A172 (cell line): Measurements from ENCODE around the gene COL24A1. TPM values are rescaled to one million over a fixed set of nuclear protein-coding genes. Genes with fewer than 3 reads are reported as not detected.
A peak's percentile ranks its signal among the peaks of the same experiment; 100 is the strongest.
"Not testable (repeated sequence)": the region's sequence is repeated elsewhere in the genome, so short reads cannot be mapped to it uniquely, and the experiment has no call there.

Experiments
- DNase-seq: peaks from one replicate; pipeline ENCODE4 v3.0.0-alpha.2; 2015; ENCODE audit warnings: low spot score
- total RNA-seq: library from RNA; depleted of rRNA; stranded (reverse); fragments of >200 nt; shearing (Covaris generic); gene quantifications from 2 replicates; pipeline ENCODE4 v1.2.3, GENCODE V29; 2014

Gene COL24A1
- total RNA-seq, 1 experiment from 2014 or later: 0.03 TPM

- no peak for DNase-seq
Observed at GRCh38 chr1:86084998-86085397, 71.6 kb downstream of the COL24A1 start.

DNA sequence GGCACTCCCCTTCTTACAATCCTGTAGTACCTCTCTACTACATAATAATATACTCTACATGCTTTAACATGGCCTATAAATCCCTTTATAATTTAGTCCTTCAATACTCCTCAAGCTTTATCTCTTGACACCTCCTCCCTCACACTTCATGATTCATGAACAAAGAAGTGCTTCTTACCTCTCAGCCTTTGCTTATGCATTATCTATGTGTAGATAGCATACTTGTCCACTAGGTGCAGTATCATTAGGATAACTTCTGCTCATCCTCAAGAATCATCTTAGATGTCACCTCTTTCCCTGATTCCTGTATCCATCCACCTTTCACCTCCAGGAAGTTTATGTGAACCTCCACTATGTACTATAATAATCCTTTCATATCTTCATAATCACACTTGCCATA lies 74.4 kb downstream of the COL24A1 start:
- DNase-seq: no peak

DNA sequence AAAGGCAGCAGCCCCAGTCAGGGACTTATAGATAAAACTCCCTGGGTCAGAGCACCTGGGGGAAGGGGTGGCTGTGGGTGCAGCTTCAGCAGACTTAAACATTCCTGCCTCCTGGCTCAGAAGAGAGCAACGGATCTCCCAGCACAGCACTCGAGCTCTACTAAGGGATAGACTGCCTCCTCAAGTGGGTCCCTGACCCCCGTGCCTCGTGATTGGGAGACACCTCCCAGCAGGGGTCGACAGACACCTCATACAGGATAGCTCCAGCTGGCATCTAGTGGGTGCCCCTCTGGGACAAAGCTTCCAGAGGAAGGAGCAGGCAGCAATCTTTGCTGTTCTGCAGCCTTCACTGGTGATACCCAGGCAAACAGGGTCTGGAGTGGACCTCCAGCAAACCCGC lies 84.1 kb downstream of the COL24A1 start:
- DNase-seq: not testable (repeated sequence)

DNA sequence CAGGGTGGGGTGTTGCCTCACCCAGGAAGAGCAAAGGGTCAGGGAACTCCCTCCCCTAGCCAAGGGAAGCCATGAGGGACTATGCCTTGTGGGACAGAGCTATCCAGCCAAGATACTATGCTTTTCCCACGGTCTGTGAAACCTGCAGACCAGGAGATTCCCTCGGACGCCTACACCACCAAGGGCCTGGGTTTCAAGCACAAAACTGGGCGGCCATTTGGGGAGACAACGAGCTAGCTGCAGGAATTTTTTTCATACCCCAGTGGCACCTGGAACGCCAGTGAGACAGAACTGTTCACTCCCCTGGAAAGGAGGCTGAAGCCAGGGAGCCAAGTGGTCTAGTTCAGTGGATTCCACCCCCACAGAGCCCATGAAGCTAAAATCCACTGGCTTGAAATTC lies 84.7 kb downstream of the COL24A1 start:
- not testable (repeated sequence) for DNase-seq

DNA sequence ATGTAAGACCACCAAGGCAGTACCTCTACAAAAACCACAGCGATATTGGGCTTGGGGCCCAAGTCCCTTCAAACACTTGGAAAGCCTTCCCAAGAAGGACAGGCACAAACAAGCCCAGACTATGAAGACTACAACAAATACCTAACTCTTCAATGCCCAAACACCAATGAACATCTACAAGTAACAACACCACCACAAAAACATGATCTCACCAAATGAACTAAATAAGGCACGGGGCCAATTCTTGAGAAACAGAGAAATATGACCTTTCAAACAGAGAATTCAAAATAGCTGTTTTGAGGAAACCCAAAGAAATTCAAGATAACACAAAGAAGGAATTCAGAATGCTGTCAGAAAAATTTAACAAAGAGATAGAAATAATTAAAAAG lies 86.8 kb downstream of the COL24A1 start:
- DNase-seq: no peak

DNA sequence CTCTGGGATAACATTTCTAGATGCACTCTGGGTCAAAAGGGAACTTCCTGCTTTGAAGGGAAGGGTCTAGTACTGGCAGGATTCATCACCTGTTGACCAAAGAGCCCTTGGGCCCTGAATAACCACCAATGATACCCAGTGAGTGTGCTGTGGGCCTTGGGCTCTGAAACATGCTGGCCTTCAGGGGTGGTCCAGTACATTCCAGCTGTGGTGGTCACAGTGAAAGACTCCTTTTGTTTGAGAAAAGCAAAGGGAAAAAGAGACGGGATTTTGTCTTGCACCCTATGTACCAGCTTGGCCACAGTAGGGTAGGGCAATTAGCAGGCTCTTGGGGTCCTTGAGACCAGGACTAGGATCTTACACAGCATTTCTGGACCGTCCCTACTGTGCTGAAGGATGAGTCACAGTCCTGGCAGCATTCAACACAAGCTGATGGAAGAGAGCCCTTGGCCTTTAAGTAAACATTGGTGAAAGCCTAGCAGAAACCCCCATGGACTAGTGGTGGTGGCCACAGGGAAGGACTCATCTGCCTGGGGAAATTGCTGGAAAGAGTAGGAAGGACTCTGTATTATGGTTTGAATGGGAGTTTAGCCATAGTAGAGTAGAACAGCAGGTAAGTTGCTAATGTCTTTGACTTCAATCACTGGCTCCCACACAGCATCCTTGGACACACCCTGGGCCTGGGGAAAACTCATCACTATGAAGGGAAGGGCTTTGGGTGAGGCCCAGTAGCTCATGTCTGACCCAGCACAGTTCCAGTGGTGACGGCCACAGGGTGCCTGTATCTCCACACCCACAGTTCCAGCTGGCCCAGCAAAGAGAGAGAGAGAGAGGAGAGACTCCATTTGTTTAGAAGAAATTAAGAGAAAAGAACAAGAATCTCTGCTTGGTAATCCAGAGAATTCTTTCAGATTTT lies 87.5 kb downstream of the COL24A1 start:
- DNase-seq: no peak

GRCh38 chr1:86068271-86068721 lies 88.3 kb downstream of the COL24A1 start:
- no peak for DNase-seq

DNA sequence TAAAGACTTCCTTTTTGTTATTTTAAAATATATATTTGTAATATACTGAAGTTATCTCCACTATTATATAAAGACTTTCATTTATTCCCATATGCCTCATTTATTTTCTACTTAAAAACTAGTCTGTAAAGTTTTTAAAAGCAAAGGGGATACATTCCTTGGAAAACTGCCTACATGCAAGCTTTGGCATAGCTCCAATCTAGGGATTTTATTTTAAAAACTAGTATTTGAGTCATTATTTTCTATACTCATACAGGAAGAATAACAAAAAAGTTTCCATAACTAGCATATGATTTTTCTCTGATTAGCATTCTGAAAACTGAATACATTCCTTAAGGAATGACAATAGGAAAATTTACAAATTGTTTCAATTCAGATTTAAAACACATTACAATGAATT lies 88.9 kb downstream of the COL24A1 start:
- no peak for DNase-seq

DNA sequence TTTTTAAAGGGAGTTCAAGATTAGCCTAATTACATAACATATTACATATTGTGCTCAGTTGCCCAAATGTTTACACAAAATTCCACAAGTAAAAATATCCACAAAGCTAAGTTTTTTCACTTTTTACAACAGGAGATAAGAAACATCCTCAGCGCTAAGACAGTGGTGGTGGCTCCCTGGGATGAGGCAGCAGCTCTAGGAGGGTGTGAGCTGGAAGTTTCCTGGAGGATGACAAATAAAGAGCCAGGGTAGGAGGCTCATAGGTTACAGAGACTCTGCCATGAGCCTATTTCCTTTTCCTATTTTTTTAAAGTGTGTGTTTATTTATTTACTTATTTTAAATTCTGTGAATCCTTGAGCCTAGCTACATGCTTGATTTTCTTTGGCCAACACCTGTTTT lies 91.7 kb downstream of the COL24A1 start:
- no peak for DNase-seq

DNA sequence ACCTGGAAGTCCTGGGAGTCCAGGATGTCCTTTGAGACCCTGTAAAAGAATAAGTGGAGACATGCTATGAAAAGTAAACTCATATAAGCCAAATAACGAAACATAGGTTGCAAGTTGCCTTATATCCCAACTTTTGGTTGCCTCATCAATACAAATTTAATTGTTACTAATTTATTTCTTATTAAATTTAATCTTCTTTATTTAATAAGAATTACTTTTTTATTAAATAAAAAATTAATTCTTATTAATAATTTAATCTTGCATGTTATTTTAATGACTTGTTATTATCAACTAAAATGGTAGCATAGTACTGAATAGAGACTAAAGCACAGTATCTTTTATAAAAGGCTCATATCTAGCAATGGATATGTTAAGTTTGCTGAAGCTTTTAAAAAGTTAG lies 92.9 kb downstream of the COL24A1 start:
- DNase-seq: no peak

GRCh38 chr1:86062453-86062852 lies 94.1 kb downstream of the COL24A1 start:
- no peak for DNase-seq

- DNase-seq: no peak
Observed at GRCh38 chr1:86061551-86061990, 95.0 kb downstream of the COL24A1 start.

GRCh38 chr1:86054396-86054795 lies 102.2 kb downstream of the COL24A1 start:
- no peak for DNase-seq

- DNase-seq: no peak
Observed at GRCh38 chr1:86052948-86053698, 103.4 kb downstream of the COL24A1 start.

DNA sequence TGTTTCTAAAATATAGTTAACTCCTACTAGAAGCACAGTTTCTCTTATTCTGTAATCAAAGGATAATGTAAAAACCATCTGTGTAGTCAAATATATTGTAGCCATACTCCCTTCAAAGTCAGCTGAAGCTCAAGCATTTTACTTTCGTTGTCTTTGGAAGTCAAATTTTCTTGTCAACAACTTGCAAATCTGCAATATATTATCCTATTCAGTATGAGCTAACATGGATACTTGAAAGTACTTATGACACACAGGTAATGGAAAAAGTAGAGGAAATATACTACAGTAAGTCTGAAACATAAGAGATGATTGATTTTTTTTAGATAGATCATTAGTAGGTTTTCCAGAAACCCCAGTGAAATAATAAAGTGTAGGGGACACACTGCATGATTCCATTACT lies 121.5 kb downstream of the COL24A1 start:
- DNase-seq: no peak

DNA sequence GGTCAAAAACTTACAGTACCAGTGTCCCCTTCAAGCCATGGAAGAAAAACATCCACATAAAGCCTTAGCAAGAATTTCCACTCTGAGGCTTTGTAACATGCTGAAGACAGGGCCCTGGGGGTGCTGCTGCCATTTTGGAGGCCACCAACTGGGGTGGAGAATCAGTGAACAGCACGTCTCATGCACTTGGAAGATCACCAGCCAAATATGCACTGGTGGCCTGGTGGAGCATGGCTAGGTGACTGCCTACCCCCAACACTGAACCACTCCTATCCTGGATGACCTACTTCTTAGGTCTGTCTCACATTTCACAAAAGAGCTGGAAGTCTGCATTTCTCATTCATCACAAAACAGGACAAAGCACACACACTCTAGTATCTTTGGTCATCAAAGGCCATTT lies 126.4 kb downstream of the COL24A1 start:
- DNase-seq: no peak

GRCh38 chr1:86018283-86018923 lies 138.2 kb downstream of the COL24A1 start:
- DNase-seq: peak; percentile 14

DNA sequence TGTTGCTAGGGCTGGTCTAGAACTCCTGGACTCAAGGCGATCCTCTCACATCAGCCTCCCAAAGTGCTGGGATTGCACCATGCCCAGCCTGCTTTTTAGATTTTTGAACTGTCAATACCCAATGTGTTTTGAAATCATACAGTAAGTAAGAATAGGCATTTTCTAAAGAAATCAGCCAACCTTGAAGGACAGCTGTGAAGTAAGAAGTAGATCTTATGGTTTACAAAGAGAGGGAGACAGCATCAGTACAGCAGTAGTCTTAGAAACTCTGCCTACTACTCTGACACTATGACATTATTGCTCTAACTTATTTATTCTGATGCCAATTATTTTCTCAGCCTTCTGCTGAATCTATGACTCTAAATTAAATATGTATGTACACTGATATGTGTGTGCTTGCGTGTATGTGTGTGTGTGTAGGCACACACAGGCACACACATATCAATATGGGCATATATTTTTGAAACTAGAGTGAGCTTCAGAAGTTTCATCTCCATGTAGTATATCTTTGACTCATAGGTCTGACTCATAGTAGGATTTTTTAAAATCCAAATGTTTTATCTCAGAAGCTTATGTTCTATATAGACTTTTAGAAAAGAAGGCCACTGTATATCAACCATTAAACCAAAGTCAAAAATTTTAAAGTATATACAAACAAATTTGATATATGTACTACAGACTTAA lies 140.4 kb downstream of the COL24A1 start:
- no peak for DNase-seq

DNA sequence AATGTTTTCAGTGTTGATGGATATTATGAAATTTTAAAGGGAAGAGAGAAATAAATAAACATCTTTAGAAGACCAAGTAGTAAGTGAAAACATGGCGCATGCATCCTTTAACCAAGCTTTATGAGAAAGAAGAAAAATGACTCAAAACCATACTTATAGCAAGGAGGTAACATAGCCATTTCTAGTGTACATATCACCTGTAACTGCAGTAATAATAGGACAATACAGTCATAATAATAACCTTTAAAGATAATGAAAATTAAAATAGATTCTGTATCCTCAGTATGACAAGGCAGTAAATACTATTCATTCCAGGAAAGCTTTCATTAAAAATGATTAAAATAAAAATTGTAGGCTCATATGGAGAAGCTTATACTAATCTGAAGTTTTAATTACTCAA lies 141.2 kb downstream of the COL24A1 start:
- no peak for DNase-seq

DNA sequence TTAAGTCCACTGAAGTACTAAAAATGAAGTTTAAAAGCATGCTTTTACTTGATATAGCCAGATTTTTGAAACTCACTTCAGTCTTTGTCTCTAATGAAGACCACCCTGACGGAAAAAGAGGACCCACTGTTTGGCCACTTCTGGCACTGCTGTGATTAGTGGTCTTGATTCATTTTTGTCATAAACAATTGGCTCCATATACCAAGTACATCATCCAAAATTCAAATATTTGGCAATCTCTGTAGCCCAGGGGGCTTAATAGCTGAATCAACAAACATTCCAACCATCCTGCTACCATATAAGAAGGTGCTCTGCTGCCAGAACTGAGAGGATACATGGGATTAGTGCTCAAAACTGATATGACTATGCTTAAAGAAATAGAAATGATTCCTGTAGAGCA lies 156.0 kb downstream of the COL24A1 start:
- no peak for DNase-seq

- DNase-seq: no peak
Observed at GRCh38 chr1:85998105-85998855, 158.3 kb downstream of the COL24A1 start.
